GM18861 (cell line): Measurements from ENCODE around the gene ARNT2.

Source experiments
- ATAC-seq: cut with Tn5 transposase; IDR thresholded peaks from one replicate; pipeline ENCODE4 v1.9.1; 2021; ENCODE audit not compliant: unreplicated experiment

ARNT2 gene

GRCh38 chr15:80550219-80550907 lies 146.2 kb downstream of the ARNT2 start:
- ATAC-seq, result no peak

- no peak for ATAC-seq
Measured at GRCh38 chr15:80550908-80551260, 146.7 kb downstream of the ARNT2 start.

GRCh38 chr15:80551348-80551747 lies 147.2 kb downstream of the ARNT2 start:
- no peak for ATAC-seq

GRCh38 chr15:80554560-80554959 lies 150.4 kb downstream of the ARNT2 start:
- no peak for ATAC-seq

- no peak for ATAC-seq
Measured at GRCh38 chr15:80556694-80557367, 152.6 kb downstream of the ARNT2 start.

GRCh38 chr15:80557441-80558234 lies 153.5 kb downstream of the ARNT2 start:
- no peak for ATAC-seq

DNA sequence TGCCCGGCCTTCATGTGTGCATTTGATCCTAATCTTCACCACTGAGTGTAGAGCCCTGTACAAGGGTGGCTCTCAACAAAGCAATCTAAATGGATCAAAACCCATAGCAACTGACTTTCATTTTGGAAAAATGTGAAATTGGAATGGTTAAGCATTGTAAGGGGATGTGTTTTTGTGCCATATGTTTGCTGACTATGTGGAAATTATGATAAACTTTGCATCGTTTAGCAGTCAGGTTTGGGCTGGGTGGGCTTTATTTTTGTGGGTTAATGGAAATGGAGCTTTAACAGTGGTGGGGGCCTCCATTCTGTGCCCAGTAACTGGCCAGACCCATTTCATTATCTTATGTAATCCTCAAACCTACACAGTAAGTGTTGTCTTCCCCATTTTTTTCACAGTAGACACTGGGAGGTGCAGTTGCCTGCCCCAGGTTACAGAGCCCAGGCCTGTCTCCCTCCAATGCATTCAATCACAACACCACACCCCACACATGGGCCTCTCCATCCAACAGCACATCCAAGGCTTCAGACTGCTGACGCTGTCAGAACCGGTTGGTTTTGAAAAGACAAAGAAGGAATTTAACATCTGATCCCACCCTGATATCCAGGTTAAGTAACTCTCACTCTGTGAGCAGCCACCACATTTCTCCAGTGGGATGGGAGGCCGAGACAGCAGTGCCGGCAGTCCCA lies 154.6 kb downstream of the ARNT2 start:
- no peak for ATAC-seq

- ATAC-seq, result no peak
Measured at GRCh38 chr15:80559320-80559693, 155.1 kb downstream of the ARNT2 start.

GRCh38 chr15:80559761-80560160 lies 155.6 kb downstream of the ARNT2 start:
- no peak for ATAC-seq

GRCh38 chr15:80560601-80561400 lies 156.6 kb downstream of the ARNT2 start:
- ATAC-seq, result no peak

DNA sequence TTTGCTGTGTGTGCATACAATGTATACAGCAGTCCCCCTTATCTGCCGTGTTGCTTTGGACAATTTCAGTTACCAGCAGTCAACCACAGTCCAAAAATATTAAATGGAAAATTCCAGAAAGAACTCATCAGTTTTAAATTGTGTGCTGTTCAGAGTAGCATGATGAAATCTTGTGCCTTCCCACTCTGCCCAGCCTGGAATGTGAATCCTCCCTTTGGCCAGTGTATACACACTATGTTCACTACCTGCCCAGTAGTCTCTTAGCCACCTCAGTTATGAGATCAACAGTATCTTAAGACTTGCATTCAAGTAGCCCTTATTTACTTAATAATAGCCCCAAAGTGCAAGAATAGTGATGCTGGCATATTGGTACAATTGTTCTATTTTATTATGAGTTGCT lies 157.3 kb downstream of the ARNT2 start:
- no peak for ATAC-seq

DNA sequence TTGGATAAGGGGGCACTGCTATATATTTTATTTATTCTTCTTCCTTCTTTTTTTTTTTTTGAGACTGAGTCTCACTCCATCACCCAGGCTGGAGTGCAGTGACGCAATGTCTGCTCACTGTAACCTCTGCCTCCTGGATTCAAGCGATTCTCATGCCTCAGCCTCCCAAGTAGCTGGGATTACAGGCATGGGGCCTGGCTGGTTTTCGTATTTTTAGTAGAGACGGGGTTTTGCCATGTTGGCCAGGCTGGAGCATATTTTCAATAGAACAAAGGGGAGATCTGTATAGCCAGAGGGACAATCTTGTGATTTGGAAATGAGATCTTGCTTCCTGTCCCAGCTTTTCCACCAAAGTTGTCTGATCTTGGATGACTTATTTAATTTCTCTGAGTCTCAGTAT lies 157.9 kb downstream of the ARNT2 start:
- no peak for ATAC-seq

- ATAC-seq, result no peak
Measured at GRCh38 chr15:80562846-80563245, 158.7 kb downstream of the ARNT2 start.

- no peak for ATAC-seq
Measured at GRCh38 chr15:80563372-80563997, 159.3 kb downstream of the ARNT2 start.

DNA sequence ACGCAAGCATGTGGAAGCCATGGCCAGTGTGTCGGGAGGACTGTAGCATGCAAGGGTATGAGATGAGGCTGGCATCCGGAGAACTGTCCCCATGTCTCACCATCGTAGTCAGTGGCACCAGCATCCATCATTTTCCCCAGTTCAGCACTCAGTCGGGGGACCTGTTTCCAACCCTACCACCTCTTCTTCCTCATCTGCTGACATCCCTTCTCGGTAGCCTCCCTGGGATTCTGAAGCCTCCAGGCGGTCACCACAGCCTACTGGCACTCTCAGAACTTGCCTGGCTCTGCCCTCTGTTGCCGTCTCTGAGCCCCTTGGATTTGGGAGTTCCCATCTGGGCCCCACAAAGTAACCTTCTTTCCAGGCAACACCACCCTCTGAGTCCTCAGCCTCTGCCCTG lies 159.9 kb downstream of the ARNT2 start:
- no peak for ATAC-seq

- no peak for ATAC-seq
Measured at GRCh38 chr15:80565398-80565797, 161.2 kb downstream of the ARNT2 start.

GRCh38 chr15:80565988-80566387 lies 161.8 kb downstream of the ARNT2 start:
- ATAC-seq, result no peak

GRCh38 chr15:80567721-80568157 lies 163.6 kb downstream of the ARNT2 start:
- ATAC-seq, result no peak

- no peak for ATAC-seq
Measured at GRCh38 chr15:80568298-80568697, 164.1 kb downstream of the ARNT2 start.
